Measurements from ENCODE around the gene OR8B8.
"Not testable (repeated sequence)": the region's sequence is repeated elsewhere in the genome, so short reads cannot be mapped to it uniquely, and the experiment has no call there.

The OR8B8 gene

DNA sequence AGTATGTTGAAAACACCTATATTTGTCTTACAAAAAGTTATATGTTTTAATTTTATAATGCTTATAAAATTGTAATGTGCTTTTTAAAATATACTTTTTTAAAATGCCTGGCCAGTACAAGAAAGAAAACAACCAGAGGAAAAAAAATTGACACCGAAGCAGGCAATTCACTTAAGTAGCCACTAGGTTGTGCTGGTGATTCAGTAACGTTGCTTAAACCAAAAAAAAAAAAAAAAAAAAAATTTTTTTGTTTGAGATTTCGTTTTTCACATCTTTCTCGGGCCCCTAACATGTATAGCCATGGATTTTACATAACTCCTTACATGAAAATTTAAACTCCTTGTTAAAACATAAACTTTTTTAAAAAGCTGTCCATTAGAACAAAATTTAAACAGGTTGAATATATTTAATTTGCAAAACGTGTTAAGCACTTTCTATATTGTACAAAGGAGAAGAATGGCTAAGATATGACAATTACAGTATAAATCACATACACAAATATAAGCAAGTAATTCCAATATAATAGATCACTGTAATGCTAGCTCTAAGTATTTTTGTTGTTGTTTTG lies 30.1 kb downstream of the OR8B8 start:
- no peak overlapping the region for H3K4me3 ChIP-seq (ENCODE audit: low read depth, low read length)
- DNase-seq (ENCODE audit: low read depth): peak; percentile 12
- TF ChIP-seq, protein P1, sequence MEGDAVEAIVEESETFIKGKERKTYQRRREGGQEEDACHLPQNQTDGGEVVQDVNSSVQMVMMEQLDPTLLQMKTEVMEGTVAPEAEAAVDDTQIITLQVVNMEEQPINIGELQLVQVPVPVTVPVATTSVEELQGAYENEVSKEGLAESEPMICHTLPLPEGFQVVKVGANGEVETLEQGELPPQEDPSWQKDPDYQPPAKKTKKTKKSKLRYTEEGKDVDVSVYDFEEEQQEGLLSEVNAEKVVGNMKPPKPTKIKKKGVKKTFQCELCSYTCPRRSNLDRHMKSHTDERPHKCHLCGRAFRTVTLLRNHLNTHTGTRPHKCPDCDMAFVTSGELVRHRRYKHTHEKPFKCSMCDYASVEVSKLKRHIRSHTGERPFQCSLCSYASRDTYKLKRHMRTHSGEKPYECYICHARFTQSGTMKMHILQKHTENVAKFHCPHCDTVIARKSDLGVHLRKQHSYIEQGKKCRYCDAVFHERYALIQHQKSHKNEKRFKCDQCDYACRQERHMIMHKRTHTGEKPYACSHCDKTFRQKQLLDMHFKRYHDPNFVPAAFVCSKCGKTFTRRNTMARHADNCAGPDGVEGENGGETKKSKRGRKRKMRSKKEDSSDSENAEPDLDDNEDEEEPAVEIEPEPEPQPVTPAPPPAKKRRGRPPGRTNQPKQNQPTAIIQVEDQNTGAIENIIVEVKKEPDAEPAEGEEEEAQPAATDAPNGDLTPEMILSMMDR (IDR thresholded peaks at IDR 0.05; ENCODE audit: low read depth, low read length, missing control alignments): peak; percentile 69

- TF ChIP-seq, protein P1 (IDR thresholded peaks at IDR 0.05; ENCODE audit: low read depth, low read length, missing control alignments): no peak
- no peak overlapping the region for H3K4me3 ChIP-seq (ENCODE audit: low read depth, low read length)
- DNase-seq (ENCODE audit: low read depth): no peak
These were observed 35.6 kb downstream of the OR8B8 start for GRCh38 chr11:124409906-124410305.

DNA sequence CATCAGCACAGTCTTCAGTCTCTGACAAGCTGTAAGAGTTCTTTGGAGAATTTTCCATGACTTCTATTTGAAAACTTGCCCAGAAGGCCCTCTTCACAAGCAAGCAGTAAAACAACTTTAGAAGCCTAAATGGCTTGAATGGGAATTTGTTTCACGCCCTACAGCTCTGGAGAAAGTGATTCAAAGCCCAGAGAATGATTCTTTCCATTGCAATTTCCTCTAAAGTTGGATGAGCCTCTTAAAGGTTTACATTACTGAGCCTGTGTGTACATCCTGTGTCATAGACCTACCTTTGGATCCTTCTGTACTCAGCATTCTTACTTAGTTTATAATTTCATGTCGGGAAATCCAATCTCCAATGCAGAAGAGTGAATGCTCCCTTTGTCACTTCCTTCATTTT lies 39.9 kb downstream of the OR8B8 start:
- no peak overlapping the region for H3K4me3 ChIP-seq (ENCODE audit: low read depth, low read length)
- TF ChIP-seq, protein P1 (IDR thresholded peaks at IDR 0.05; ENCODE audit: low read depth, low read length, missing control alignments): no peak
- no peak for DNase-seq (ENCODE audit: low read depth)

DNA sequence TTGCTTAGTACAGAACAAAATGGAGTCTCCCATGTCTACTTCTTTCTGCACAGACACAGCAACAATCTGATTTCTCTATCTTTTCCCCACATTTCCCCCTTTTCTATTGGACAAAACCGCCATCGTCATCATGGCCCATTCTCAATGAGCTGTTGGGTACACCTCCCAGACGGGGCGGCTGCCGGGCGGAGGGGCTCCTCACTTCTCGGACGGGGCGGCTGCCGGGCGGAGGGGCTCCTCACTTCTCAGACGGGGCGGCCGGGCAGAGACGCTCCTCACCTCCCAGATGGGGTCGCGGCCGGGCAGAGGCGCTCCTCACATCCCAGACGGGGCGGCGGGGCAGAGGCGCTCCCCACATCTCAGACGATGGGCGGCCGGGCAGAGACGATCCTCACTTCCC lies 42.3 kb downstream of the OR8B8 start:
- H3K4me3 ChIP-seq (ENCODE audit: low read depth, low read length); DNase-seq (ENCODE audit: low read depth): not testable (repeated sequence)

DNA sequence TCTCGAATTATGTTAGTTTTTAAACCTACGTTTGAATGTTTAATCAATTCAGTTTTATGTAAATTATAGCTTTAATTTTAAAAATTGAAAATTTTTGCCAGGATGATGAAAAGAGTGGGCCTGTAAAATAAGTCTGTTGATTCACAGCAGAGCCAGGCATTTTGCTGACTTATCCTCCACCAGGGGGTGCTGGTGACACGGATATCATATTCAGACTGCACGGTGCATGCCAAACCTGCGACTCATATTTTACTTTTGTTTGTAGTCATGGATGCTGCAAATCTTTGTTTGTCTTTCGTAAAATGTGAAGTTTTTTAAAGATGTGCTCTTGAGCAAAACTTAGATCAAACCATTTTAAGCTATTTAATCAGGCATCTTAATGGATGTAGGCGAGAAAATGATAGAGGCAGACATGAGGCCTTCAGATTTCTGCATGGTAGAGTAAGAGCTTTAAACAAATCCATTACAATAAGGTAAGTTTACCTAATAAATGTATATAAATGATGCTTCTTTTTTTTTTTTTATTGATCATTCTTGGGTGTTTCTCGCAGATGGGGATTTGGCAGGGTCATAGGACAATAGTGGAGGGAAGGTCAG lies 43.1 kb downstream of the OR8B8 start:
- TF ChIP-seq, protein P1 (IDR thresholded peaks at IDR 0.05; ENCODE audit: low read depth, low read length, missing control alignments): peak; percentile 78
- DNase-seq (ENCODE audit: low read depth): peak; percentile 10
- no peak overlapping the region for H3K4me3 ChIP-seq (ENCODE audit: low read depth, low read length)

GRCh38 chr11:124398924-124399323 lies 46.6 kb downstream of the OR8B8 start, which contains the start of gene OR8B3:
TSS of gene OR8B3 (minus strand) at chr11:124399024. CDS start at chr11:124397351, 1,673 bp downstream.
- TF ChIP-seq, protein P1 (IDR thresholded peaks at IDR 0.05; ENCODE audit: low read depth, low read length, missing control alignments): no peak
- no peak for DNase-seq (ENCODE audit: low read depth)
- no peak within 1 kb of the TSS for H3K4me3 ChIP-seq (ENCODE audit: low read depth, low read length)

DNA sequence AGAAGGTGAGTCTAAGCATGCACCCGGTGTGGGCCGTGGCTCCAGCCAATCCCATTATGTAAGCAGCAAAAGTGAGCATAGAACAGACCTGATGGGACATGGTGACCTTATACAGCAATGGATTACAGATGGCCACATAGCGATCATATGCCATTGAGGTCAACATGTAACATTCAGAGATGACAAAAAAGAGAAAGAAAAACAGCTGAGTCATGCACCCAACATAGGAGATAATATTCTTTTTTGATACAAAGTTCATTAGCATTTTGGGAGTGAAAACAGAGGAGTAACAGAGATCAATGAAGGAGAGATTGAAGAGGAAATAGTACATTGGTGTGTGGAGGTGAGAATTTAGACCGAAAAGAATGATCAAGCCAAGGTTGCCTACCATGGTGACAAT lies 48.6 kb downstream of the OR8B8 start:
- not testable (repeated sequence) for H3K4me3 ChIP-seq (ENCODE audit: low read depth, low read length); DNase-seq (ENCODE audit: low read depth)

DNA sequence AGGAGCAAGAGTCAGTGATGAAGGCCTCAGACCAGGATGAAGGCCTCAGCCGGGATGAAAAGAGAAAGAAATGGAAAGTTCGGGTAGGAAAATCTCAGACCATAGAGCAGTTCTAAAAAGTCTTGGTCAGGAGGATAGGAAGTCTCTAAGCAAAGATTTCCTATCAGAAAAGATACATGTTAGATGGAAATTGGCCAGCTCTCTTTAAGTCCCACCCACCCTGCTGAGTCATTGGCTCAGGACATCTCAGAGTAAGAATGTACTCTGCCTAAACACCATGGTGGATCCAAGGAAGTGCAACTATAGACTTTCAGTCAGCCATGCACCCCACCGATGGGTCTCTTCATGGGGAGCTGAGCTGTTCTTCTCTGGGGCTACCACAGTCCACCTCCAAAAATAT lies 51.1 kb downstream of the OR8B8 start:
- DNase-seq (ENCODE audit: low read depth): no peak
- TF ChIP-seq, protein P1 (IDR thresholded peaks at IDR 0.05; ENCODE audit: low read depth, low read length, missing control alignments): no peak
- no peak overlapping the region for H3K4me3 ChIP-seq (ENCODE audit: low read depth, low read length)
